ENCODE results near the gene GSS.

DNA sequence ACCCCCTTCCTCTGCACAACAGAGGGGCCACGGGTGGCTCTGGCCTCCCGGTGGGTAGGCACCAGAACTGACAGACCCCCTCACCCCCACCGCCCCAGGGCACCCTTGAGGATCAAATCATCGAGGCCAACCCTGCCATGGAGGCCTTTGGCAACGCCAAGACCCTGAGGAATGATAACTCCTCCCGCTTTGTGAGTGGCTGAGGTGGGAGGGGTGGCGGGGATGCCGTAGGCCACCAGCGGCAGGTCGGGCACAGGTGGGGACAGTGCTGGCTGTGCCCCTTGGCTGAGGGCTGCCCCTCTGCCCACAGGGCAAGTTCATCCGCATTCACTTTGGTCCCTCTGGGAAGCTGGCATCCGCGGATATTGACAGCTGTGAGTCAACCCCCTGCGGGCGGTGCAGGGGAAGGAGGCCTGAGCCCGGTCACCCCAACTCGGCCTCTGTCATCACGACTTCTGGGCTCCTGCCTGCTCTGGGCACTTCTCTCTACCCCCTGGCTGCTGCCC lies 29.2 kb upstream of the GSS start:
- no peak for TF ChIP-seq POLR2A (IDR thresholded peaks at IDR 0.05)
- TF ChIP-seq, protein P1, sequence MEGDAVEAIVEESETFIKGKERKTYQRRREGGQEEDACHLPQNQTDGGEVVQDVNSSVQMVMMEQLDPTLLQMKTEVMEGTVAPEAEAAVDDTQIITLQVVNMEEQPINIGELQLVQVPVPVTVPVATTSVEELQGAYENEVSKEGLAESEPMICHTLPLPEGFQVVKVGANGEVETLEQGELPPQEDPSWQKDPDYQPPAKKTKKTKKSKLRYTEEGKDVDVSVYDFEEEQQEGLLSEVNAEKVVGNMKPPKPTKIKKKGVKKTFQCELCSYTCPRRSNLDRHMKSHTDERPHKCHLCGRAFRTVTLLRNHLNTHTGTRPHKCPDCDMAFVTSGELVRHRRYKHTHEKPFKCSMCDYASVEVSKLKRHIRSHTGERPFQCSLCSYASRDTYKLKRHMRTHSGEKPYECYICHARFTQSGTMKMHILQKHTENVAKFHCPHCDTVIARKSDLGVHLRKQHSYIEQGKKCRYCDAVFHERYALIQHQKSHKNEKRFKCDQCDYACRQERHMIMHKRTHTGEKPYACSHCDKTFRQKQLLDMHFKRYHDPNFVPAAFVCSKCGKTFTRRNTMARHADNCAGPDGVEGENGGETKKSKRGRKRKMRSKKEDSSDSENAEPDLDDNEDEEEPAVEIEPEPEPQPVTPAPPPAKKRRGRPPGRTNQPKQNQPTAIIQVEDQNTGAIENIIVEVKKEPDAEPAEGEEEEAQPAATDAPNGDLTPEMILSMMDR (IDR thresholded peaks at IDR 0.05), result no peak

All from testis (tissue), 2 donors.